H7 (cell line): ENCODE results near the gene PTPRT. TPM values are rescaled to one million over a fixed set of nuclear protein-coding genes. Genes with fewer than 3 reads are reported as not detected.

Experiments used
- DNase-seq: peaks from one replicate; pipeline ENCODE4 v3.0.0; 2012
- H3K27me3 ChIP-seq: 2 replicates; pipeline ENCODE4 v1.6.0; 2011; ENCODE audit warnings: mild to moderate bottlenecking, low read length; ENCODE audit not compliant: control insufficient read depth, insufficient read depth
- H3K36me3 ChIP-seq: replicated peaks from 2 replicates; pipeline ENCODE4 v1.5.1; 2011; ENCODE audit warnings: low read length; ENCODE audit not compliant: control insufficient read depth, insufficient read depth
- H3K4me3 ChIP-seq: 2 replicates; pipeline ENCODE4 v1.5.1; 2011; ENCODE audit warnings: low read depth, mild to moderate bottlenecking, control low read depth, low read length, moderate library complexity; ENCODE audit not compliant: insufficient read depth
- total RNA-seq: library from RNA; depleted of rRNA; stranded (reverse); fragments of >200 nt; shearing (Covaris generic); gene quantifications from 2 replicates; pipeline ENCODE4 v1.2.3, GENCODE V29; 2014

Gene PTPRT
- total RNA-seq, 1 experiment from 2014 or later = 0.07 TPM

- no peaks in the 10 kb centered on the region for H3K36me3 ChIP-seq
These were observed 444.8 kb downstream of the PTPRT start for GRCh38 chr20:42744756-42745465.

DNA sequence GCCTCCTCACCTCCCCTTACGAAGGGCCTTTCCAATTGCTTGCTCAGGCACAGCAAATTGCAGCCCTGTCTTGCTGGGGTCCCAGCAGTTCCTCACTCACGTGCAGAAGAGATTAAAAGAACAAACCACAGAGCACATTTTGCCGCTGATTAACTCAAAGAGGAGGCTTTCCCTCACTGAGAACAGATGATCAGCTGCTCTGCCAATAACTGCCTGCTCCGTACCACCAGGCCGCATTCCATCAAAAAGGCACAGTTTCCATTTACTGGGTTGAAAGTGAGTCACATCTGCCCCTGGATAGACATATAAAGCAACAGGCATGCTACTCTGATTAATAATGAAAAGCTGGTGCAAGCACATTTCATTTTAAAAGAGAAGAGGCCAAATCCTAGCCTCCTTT lies 446.8 kb downstream of the PTPRT start:
- DNase-seq = no peak
- H3K27me3 ChIP-seq = no peaks in the 10 kb centered on the region
- no peaks in the 10 kb centered on the region for H3K36me3 ChIP-seq
- H3K4me3 ChIP-seq = no peak overlapping the region

More at GRCh38 chr20:42744756-42745465, 444.8 kb downstream of the PTPRT start:
- no peak overlapping the region for H3K4me3 ChIP-seq
- H3K27me3 ChIP-seq = peaks cover 1% of the 10 kb centered on the region; the same call in 1 of the 2 replicates
- no peak for DNase-seq

DNA sequence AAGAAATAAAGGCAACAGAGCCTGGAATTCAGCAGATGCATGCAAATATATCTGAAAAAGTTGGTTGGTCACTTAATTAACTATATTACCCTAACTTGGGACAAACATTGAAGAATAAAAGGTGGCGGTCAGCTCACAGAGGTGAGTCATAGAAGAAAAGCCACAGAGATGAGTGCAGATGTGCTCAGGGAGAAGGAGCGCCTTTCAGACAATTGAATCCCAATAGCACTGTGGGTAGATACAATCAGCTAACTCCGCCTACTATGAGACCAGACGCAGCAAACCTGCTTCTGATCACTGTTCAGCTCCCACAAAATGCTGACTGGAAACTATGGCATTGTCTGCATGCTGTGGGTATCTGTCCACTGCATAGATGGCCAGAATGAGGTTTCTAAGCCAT lies 447.8 kb downstream of the PTPRT start:
- no peak for DNase-seq

DNA sequence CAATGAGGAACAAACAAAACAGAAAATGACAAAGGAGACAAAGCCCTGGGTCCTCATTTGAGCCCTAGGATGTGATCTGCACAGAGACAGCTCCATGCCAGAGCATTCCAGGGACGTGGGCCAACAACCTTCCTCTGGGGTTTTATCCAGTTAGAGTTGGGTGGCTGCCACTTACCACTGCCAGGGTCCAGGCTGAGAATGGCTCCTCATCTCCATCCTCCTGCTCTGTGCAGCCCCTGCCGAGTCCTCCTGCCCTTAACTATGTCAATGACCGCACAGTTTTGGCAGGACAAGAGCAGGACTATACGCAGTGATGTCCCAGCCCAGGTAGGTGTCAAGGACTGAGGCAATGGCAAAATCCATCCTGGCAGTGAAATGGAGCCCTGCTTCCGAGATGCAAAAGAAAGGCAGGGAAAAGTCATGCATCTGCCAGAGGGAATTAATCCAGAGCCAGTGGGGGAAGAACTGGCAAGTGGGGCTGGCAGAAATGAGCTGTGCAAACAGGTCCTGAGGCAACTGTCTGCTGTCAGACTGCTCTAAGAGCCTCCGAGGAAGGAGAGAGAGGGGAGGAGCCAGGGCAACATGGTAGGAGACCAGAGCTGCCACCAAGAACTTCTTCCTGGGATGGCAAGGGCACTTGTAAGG lies 449.4 kb downstream of the PTPRT start:
- Histone ChIP-seq H3K4me3 (no peak overlapping the region), H3K27me3 (no peaks in the 10 kb centered on the region; the same call in 1 of the 2 replicates), H3K36me3 (no peaks in the 10 kb centered on the region)
- no peak for DNase-seq

More for the DNA sequence above, 447.8 kb downstream of the PTPRT start:
- Histone ChIP-seq H3K4me3 (no peak overlapping the region), H3K27me3 (no peaks in the 10 kb centered on the region), H3K36me3 (no peaks in the 10 kb centered on the region)

DNA sequence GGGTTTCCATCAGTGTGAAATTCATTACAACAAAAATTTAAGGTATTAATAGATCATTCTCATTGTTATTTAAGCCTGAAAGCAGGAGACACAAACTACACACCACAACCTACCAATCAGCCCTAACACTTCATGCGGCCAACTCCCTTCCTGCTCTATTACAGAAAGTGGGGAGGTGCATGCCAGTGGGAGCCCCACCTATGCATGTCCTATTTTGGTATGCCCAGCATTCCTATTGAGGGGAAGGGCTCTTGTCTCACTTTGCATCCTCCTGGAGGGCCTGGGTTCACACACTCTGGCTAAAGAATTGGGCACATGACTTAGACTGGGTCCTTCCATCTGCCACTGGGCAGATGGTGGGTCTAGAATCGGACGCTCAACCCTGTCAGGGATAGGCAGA lies 450.0 kb downstream of the PTPRT start:
- no peak for DNase-seq
- Histone ChIP-seq H3K27me3 (no peaks in the 10 kb centered on the region; the same call in 1 of the 2 replicates), H3K36me3 (no peaks in the 10 kb centered on the region), H3K4me3 (no peak overlapping the region)

DNA sequence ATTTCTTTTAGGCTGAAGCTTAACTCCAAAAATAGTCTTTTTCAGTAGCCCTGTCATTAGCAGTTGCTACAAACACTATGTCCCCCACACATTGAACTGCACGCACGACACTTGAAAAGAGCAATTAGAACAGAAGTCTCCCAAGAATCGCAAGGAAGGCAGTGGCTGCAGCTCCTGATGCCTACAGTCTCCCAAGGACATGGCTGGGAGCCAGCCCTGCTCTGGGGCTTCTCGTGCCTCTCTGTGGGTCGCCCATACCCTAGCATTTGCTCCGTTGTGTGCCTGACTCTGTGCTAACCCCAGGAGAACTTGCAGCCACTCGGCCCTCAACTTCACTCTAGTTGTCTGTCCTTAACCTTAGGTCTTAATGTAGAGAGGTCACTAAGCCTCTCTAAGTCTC lies 454.2 kb downstream of the PTPRT start:
- Histone ChIP-seq H3K27me3 (no peaks in the 10 kb centered on the region; the same call in 1 of the 2 replicates), H3K4me3 (no peak overlapping the region)

DNA sequence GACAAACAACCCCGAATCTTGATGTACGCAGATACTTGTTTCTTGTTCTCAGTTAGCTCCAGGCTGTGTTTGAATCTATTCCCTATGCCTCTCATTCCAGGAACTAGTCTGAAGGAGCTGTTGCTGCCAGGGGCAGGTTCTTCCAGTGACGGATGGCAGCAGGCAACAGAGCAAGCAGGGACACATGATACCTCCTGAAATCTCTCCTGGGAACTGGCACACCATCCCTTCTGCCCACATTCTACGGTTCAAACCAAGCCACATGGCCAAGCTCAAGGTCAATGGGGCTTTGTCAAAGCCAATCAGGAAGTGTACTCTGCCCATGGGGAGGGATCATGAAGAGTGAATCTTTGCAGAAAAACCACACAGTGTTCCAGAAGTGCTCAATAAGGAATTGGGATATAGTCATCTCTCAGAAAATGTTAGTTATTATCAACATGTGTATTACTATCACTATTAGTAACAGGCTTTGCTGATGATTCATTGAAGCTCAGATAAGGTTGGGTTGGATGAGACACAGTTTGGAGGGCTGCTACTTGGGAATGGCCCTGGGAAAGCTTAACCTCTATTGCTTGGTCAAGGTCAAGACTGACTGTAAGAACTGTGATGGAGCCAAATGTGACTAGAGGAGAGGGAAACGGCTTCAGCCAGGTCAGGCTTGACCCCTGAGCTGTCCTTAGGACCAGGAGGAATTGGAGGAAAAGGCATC lies 454.9 kb downstream of the PTPRT start:
- Histone ChIP-seq H3K27me3 (no peaks in the 10 kb centered on the region; the same call in 1 of the 2 replicates), H3K36me3 (no peaks in the 10 kb centered on the region), H3K4me3 (no peak overlapping the region)
- DNase-seq = no peak

More for the DNA sequence above, 454.2 kb downstream of the PTPRT start:
- DNase-seq = no peak
- no peaks in the 10 kb centered on the region for H3K36me3 ChIP-seq

DNA sequence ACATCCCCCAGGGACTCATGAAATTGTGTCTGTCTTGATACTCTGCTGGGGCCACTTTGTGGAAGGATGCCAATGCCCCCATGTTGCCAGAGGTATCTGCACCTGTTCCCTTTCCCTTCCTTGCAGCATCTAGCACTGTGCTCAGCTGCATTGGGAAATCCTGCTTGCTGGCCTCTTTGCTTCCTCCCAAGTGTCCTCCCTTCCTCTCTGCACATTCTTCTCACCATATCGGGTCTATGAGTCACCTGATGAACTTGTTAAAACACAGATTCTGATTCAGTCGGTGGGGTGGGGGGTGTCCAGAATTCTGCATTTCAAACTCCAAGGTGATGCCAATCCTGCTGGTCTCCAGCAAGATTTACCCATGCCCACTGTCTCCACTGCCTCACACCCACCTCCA lies 467.8 kb downstream of the PTPRT start:
- Histone ChIP-seq H3K36me3 (no peaks in the 10 kb centered on the region), H3K27me3 (no peaks in the 10 kb centered on the region)
- no peak for DNase-seq

DNA sequence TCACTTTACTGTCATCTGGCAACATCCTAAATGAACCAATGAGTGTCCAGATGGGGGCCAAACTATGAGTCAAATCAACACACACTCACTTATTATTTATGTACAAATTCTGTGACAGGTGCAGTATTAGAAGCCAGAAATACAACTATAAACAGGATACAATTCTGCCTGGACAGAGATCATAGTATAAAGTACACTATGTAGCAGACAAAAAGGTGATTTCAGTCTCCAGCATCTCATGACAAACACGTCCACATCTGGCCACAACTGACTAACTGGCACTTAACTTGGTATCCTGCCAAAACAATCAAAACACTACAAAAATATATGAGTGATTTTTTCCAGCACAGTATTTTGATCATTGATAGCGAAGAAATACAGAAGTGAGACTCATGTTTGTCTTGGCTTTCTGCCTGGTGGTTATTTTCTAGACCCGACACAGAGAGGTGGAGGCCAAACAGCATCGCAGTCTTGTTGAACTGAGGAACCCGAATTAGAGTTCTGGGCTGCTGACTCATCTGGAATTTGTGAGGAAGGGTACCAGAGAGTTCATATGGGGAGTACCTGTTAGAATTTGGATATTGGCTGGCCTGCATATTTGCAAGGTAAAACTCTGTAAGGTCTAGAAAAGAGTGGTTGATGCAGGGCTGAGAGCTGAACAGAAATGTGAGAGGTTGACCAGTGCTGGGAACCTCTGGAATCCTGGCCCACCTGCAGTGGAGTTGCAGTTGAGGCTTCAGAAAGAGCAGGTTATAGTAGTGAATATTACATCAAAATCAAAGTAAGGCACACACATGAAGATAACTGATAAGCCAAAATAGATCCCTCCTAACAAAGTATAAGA lies 475.2 kb downstream of the PTPRT start:
- no peak for DNase-seq
- no peaks in the 10 kb centered on the region for H3K27me3 ChIP-seq
- no peak overlapping the region for H3K4me3 ChIP-seq
- H3K36me3 ChIP-seq = no peaks in the 10 kb centered on the region

More for the DNA sequence above, 467.8 kb downstream of the PTPRT start:
- H3K4me3 ChIP-seq = no peak overlapping the region

DNA sequence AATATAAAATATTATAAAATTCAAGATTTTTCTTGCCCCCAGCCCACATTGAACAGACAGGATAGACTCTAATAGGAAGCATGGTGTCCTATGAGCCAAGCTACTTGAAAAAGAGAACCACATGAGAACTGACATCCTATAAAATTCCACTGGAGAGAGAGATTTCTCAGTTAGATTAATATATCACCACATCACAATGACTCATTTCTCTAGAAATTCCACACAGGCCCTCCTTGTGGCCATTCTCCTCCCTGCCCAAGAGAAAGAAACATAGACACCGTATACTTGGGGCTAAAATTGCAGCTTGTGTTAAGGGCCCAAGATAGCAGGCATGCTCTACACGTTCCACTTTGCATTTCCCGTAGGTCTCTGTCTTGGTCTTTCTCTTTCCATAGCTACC lies 481.4 kb downstream of the PTPRT start:
- H3K27me3 ChIP-seq = no peaks in the 10 kb centered on the region
- H3K4me3 ChIP-seq = no peak overlapping the region
- no peaks in the 10 kb centered on the region for H3K36me3 ChIP-seq
- DNase-seq = no peak

DNA sequence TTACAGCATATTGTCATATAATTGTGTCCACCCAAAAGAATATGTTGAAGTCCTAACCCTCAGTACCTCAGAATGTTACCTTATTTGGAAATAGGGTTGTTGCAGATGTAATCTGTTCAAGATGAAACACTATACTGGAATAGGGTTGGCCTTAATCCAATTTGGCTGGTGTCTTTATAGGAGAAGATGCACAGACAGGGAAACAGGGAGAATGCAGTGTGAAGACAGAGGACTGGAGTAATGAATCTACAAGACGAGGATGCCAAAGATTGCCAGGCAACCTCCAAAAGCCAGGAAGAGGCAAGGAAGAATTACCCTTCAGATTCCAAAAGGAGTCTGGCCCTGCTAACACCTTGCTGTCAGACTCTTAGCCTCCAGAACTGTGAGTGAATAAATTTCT lies 482.9 kb downstream of the PTPRT start:
- Histone ChIP-seq H3K27me3 (no peaks in the 10 kb centered on the region), H3K36me3 (no peaks in the 10 kb centered on the region), H3K4me3 (no peak overlapping the region)
- no peak for DNase-seq

GRCh38 chr20:42705550-42705949 lies 484.2 kb downstream of the PTPRT start:
- Histone ChIP-seq H3K27me3 (no peaks in the 10 kb centered on the region), H3K4me3 (no peak overlapping the region), H3K36me3 (no peaks in the 10 kb centered on the region)
- no peak for DNase-seq

DNA sequence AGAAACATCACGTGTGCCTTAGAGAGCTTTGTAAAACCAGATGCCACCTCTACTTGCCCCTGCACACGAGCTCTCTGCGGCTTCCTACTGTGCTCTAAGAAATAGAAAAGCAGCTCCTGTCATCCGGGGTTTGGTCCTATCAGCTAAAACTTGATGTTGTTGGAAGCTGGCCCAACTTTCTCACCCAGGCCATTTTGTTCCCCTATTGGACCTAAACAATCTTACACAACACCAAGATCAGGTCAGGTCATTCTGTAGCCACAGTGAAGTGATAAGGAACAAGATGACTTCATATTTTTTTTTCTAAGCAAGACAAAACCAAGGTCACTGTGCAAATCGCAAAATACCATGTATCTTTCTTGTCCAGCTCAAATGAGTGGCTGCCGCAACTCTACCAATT lies 486.0 kb downstream of the PTPRT start:
- Histone ChIP-seq H3K27me3 (no peaks in the 10 kb centered on the region), H3K4me3 (no peak overlapping the region), H3K36me3 (no peaks in the 10 kb centered on the region)
- DNase-seq = no peak

GRCh38 chr20:42701948-42702347 lies 487.8 kb downstream of the PTPRT start:
- H3K27me3 ChIP-seq = no peaks in the 10 kb centered on the region
- DNase-seq = no peak
- no peaks in the 10 kb centered on the region for H3K36me3 ChIP-seq
- no peak overlapping the region for H3K4me3 ChIP-seq
